NCI-H1417 treated with DMSO at 0.1 percent for 48 hours (cell line): ENCODE measurements around the gene EFCAB9.

Source experiments
- DNase-seq: peaks from one replicate; lab custom pipeline; 2025; lab: John Stamatoyannopoulos, UW

The EFCAB9 gene

GRCh38 chr5:172243302-172243701, 49.3 kb downstream of the EFCAB9 start:
- no peak for DNase-seq

- DNase-seq: no peak
Observed at GRCh38 chr5:172245046-172245445, 51.1 kb downstream of the EFCAB9 start.

GRCh38 chr5:172245703-172246125, 51.7 kb downstream of the EFCAB9 start:
- DNase-seq: no peak

- DNase-seq: no peak
Observed at GRCh38 chr5:172248637-172249036, 54.7 kb downstream of the EFCAB9 start.

GRCh38 chr5:172251419-172251818, 57.4 kb downstream of the EFCAB9 start:
- DNase-seq: no peak

- DNase-seq: no peak
Observed at GRCh38 chr5:172252501-172252900, 58.5 kb downstream of the EFCAB9 start.
